Fibroblast of lung (primary cell): ENCODE results near the gene DISP3. TPM values are rescaled to one million over a fixed set of nuclear protein-coding genes. Genes with fewer than 3 reads are reported as not detected.

Experiments
- DNase-seq, 2 donors: peaks; one replicate each; pipeline versions ENCODE4 v3.0.0 to v3.0.0-alpha.2; 2010; ENCODE audit warnings: low read depth in 2 of 2
- H2AFZ ChIP-seq: 2 replicates; pipeline ENCODE4 v1.5.1; 2012; ENCODE audit warnings: low read length, control low read depth, inconsistent platforms
- H3K27ac ChIP-seq: 2 replicates; pipeline ENCODE4 v1.5.1; 2011; ENCODE audit warnings: low read length, control low read depth; ENCODE audit not compliant: insufficient read depth
- H3K27me3 ChIP-seq: 2 replicates; pipeline ENCODE4 v1.5.1; 2011; ENCODE audit warnings: mild to moderate bottlenecking, low read length; ENCODE audit not compliant: control insufficient read depth, insufficient read depth
- H3K36me3 ChIP-seq: 2 replicates; pipeline ENCODE4 v1.5.1; 2011; ENCODE audit warnings: low read length; ENCODE audit not compliant: control insufficient read depth, insufficient read depth
- H3K4me1 ChIP-seq: 2 replicates; pipeline ENCODE4 v1.5.1; 2011; ENCODE audit warnings: low read length; ENCODE audit not compliant: control insufficient read depth, insufficient read depth; ENCODE audit errors: extremely low read depth
- H3K4me2 ChIP-seq: 2 replicates; pipeline ENCODE4 v1.5.1; 2011; ENCODE audit warnings: low read length, control low read depth; ENCODE audit not compliant: insufficient read depth; ENCODE audit errors: extremely low read depth
- H3K4me3 ChIP-seq, 4 experiments: fragments of 200-600 bp in 1 of 4; sonication (generic) in 1 of 4; replicated peaks in 1 of 4; 2 replicates each; pipeline ENCODE4 v1.5.1; 2011 to 2016; ENCODE audit warnings: low read length in 4 of 4, low read depth in 3 of 4, mild to moderate bottlenecking in 3 of 4, control low read depth in 2 of 4, inconsistent platforms in 1 of 4, mixed read lengths in 1 of 4; ENCODE audit not compliant: insufficient read depth in 1 of 4; ENCODE audit errors: control extremely low read depth in 1 of 4
- H3K79me2 ChIP-seq: 2 replicates; pipeline ENCODE4 v1.5.1; 2012; ENCODE audit warnings: mild to moderate bottlenecking, low read length, inconsistent platforms; ENCODE audit not compliant: control insufficient read depth, insufficient read depth
- H3K9ac ChIP-seq: 2 replicates; pipeline ENCODE4 v1.5.1; 2011; ENCODE audit warnings: mild to moderate bottlenecking, low read length, control low read depth; ENCODE audit not compliant: insufficient read depth
- H3K9me3 ChIP-seq: 2 replicates; pipeline ENCODE4 v1.5.1; 2012; ENCODE audit warnings: low read depth, low read length; ENCODE audit not compliant: control insufficient read depth, insufficient read depth
- H4K20me1 ChIP-seq: 2 replicates; pipeline ENCODE4 v1.5.1; 2011; ENCODE audit warnings: low read length; ENCODE audit not compliant: control insufficient read depth, insufficient read depth; ENCODE audit errors: extremely low read depth
- CTCF ChIP-seq, 2 donors: IDR thresholded peaks in 1 of 2; conservative IDR thresholded peaks in 1 of 2; 1 replicate in 1 of 2; 2 replicates in 1 of 2; pipeline ENCODE4 v1.5.1; 2011 to 2012; ENCODE audit warnings: low read length in 2 of 2, control low read depth in 1 of 2, inconsistent platforms in 1 of 2, low read depth in 1 of 2, mild to moderate bottlenecking in 1 of 2
- EZH2 ChIP-seq: IDR thresholded peaks from 2 replicates; pipeline ENCODE4 v1.5.1; 2012; ENCODE audit warnings: low read length, control low read depth, mild to moderate bottlenecking; ENCODE audit errors: missing control alignments
- polyA plus RNA-seq, 2 donors: library from polyadenylated mRNA; depleted of rRNA in 1 of 2; stranded (reverse) in 1 of 2; unstranded in 1 of 2; fragments of >200 nt; gene quantifications; 2 replicates each; pipeline ENCODE4 v1.2.1, GENCODE V29; 2011 to 2012; ENCODE audit warnings: missing spikeins in 1 of 2
- total RNA-seq: library from RNA; depleted of rRNA; stranded (reverse); fragments of >200 nt; gene quantifications from 2 replicates; pipeline ENCODE4 v1.2.1, GENCODE V29; 2014

The DISP3 gene
- total and polyA plus RNA-seq, 2 donors (not counting 1 experiment from before 2014, with no cell fraction given) = 0.02 TPM; not detected in 1

- no peak overlapping the region for H3K27ac ChIP-seq
- no peak for DNase-seq
- no peaks in the 10 kb centered on the region for H3K36me3 ChIP-seq
- H3K4me3 ChIP-seq = no peak overlapping the region
- no peaks in the 10 kb centered on the region for H3K79me2 ChIP-seq
- no peaks in the 10 kb centered on the region for H3K4me1 ChIP-seq
- TF ChIP-seq CTCF (conservative IDR thresholded peaks at IDR 0.05 in 1 of 2, IDR thresholded peaks at IDR 0.05 in 1 of 2; ENCODE audit: low read depth in 1 of 2, low read length in 2 of 2) = no peak
- TF ChIP-seq EZH2 = no peak
- H3K9me3 ChIP-seq = no peaks in the 10 kb centered on the region
- H2AFZ ChIP-seq = no peak overlapping the region
- no peaks in the 10 kb centered on the region for H3K27me3 ChIP-seq
- H3K9ac ChIP-seq = no peak overlapping the region
- no peaks in the 10 kb centered on the region for H4K20me1 ChIP-seq
- H3K4me2 ChIP-seq = no peak overlapping the region
Observed at GRCh38 chr1:11559591-11559970, 80.6 kb downstream of the DISP3 start.

- Histone ChIP-seq H3K9ac (no peak overlapping the region), H3K27ac (no peak overlapping the region), H3K27me3 (no peaks in the 10 kb centered on the region), H3K4me3 (no peak overlapping the region), H3K4me1 (no peaks in the 10 kb centered on the region), H3K79me2 (no peaks in the 10 kb centered on the region), H3K4me2 (no peak overlapping the region), H4K20me1 (no peaks in the 10 kb centered on the region), H3K9me3 (no peaks in the 10 kb centered on the region), H2AFZ (no peak overlapping the region), H3K36me3 (no peaks in the 10 kb centered on the region)
- no peak for DNase-seq
- TF ChIP-seq EZH2 (no peak), CTCF (conservative IDR thresholded peaks at IDR 0.05 in 1 of 2, IDR thresholded peaks at IDR 0.05 in 1 of 2; ENCODE audit: low read depth in 1 of 2, low read length in 2 of 2) (no peak)
Observed at GRCh38 chr1:11560061-11560460, 81.1 kb downstream of the DISP3 start.

GRCh38 chr1:11561740-11562139, 82.8 kb downstream of the DISP3 start:
- Histone ChIP-seq H3K9ac (no peak overlapping the region), H3K4me3 (no peak overlapping the region), H3K27ac (no peak overlapping the region), H3K9me3 (no peaks in the 10 kb centered on the region), H3K79me2 (no peaks in the 10 kb centered on the region), H4K20me1 (no peaks in the 10 kb centered on the region), H3K36me3 (no peaks in the 10 kb centered on the region), H3K4me2 (no peak overlapping the region), H2AFZ (no peak overlapping the region), H3K4me1 (no peaks in the 10 kb centered on the region), H3K27me3 (no peaks in the 10 kb centered on the region)
- DNase-seq = no peak
- TF ChIP-seq EZH2 (no peak), CTCF (conservative IDR thresholded peaks at IDR 0.05 in 1 of 2, IDR thresholded peaks at IDR 0.05 in 1 of 2; ENCODE audit: low read depth in 1 of 2, low read length in 2 of 2) (no peak)
